Psoas muscle (tissue), 8 donors: ENCODE data around the gene NACAD. TPM values are rescaled to one million over a fixed set of nuclear protein-coding genes. Genes with fewer than 3 reads are reported as not detected.

ENCODE experiments used
- ATAC-seq, 4 donors: fragments of 200-7000 bp; cut with Tn5 transposase; one replicate each; pipeline ENCODE4 v1.9.1; 2020; ENCODE audit warnings: moderate library complexity in 3 of 4, mild to moderate bottlenecking in 2 of 4
- DNase-seq, 2 donors: peaks; one replicate each; pipeline ENCODE4 v3.0.0-alpha.2; 2020
- H3K27ac ChIP-seq: fragments of 200-600 bp; one replicate; pipeline ENCODE4 v1.8.0; 2022
- H3K27me3 ChIP-seq, 3 donors: fragments of 200-600 bp in 1 of 3; one replicate each; pipeline versions ENCODE4 v1.6.1 to v1.8.0; 2013 to 2022; ENCODE audit warnings: low read length in 2 of 3, mild to moderate bottlenecking in 2 of 3, moderate library complexity in 1 of 3; ENCODE audit not compliant: insufficient read depth in 3 of 3
- H3K36me3 ChIP-seq, 2 donors: fragments of 200-600 bp in 1 of 2; one replicate each; pipeline versions ENCODE4 v1.6.1 to v1.8.0; 2013 to 2022; ENCODE audit warnings: low read depth in 1 of 2, mild to moderate bottlenecking in 1 of 2, moderate library complexity in 1 of 2; ENCODE audit not compliant: insufficient read depth in 1 of 2
- H3K4me1 ChIP-seq: fragments of 200-600 bp; one replicate; pipeline ENCODE4 v1.8.0; 2022
- H3K4me3 ChIP-seq: fragments of 200-600 bp; one replicate; pipeline ENCODE4 v1.8.0; 2022; ENCODE audit warnings: mild to moderate bottlenecking
- H3K9me3 ChIP-seq: fragments of 200-600 bp; one replicate; pipeline ENCODE4 v1.8.0; 2022
- WGBS, 3 donors: extraction: QIAGEN DNeasy Blood & Tissue Kit; methylation state at CpG; one replicate each; pipeline versions ENCODE4 v1.1.6 to v1.1.7; 2013; 5-methylcytosine and 5-hydroxymethylcytosine counted together
- intact Hi-C, 2 donors: fragments of 100-400 bp; cut with DNase I; formaldehyde crosslinking; loops; one replicate each; pipeline versions ENCODE4 v1.11.0 to v1.14.2; 2022
- polyA plus RNA-seq, 3 donors: library from polyadenylated mRNA; stranded (reverse); fragments of 200-250 nt; gene quantifications; one replicate each; pipeline ENCODE4 v1.2.3, GENCODE V29; 2013
- total RNA-seq, 4 donors: library from RNA; stranded (reverse); fragmentation: NEBNext Ultra II Directional in 2 of 4; extraction: Animal tissue kit (Norgen Biotek cat#: 25700) in 2 of 4; gene quantifications; one replicate each; pipeline versions ENCODE4 v1.2.1 to v1.2.4, GENCODE V29; 2021 to 2023
- TF ChIP-seq, protein P1 (sequence below): fragments of 200-600 bp; IDR thresholded peaks from one replicate; pipeline ENCODE4 v1.8.0; 2022; ENCODE audit warnings: antibody characterized with exemption
- donor health status: healthy with polysubstance abuse.
- donor health status: DM: no; HTN: no; CAD: no; lungs with moderate emphysema.
- donor health status: Bipolar disorder and iron deficiency.
- donor health status: healthy.
- donor health status: DM: yes; HTN: yes; CAD: no.
- donor health status: DM: no; HTN: no; CAD: no.
- donor health status: DM: no; HTN: no; CAD: no.
- donor health status: DM: yes; HTN: yes; CAD: no.

NACAD gene
- total and polyA plus RNA-seq, 7 donors = 0.23 to 1.4 (median 1.1) TPM

GRCh38 chr7:45084901-45085618 lies 3.7 kb downstream of the NACAD start:
- Histone ChIP-seq H3K36me3 (no peaks in the 10 kb centered on the region), H3K4me3 (no peak overlapping the region), H3K9me3 (no peaks in the 10 kb centered on the region), H3K27ac (no peak overlapping the region), H3K4me1 (no peaks in the 10 kb centered on the region), H3K27me3 (peaks cover 0 to 9% (median 0%) of the 10 kb centered on the region in 3 donors)
- TF ChIP-seq, protein P1, sequence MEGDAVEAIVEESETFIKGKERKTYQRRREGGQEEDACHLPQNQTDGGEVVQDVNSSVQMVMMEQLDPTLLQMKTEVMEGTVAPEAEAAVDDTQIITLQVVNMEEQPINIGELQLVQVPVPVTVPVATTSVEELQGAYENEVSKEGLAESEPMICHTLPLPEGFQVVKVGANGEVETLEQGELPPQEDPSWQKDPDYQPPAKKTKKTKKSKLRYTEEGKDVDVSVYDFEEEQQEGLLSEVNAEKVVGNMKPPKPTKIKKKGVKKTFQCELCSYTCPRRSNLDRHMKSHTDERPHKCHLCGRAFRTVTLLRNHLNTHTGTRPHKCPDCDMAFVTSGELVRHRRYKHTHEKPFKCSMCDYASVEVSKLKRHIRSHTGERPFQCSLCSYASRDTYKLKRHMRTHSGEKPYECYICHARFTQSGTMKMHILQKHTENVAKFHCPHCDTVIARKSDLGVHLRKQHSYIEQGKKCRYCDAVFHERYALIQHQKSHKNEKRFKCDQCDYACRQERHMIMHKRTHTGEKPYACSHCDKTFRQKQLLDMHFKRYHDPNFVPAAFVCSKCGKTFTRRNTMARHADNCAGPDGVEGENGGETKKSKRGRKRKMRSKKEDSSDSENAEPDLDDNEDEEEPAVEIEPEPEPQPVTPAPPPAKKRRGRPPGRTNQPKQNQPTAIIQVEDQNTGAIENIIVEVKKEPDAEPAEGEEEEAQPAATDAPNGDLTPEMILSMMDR = no peak
- ATAC-seq (no peak), DNase-seq (peak in 1 of 2 donors; percentile 40)
- intact Hi-C loops = loop anchor here in 1 of 2 donors (5.0 kb wide), 1 partner anchor 52 kb away; no protein-coding TSS in a partner anchor
- WGBS, 3 donors = 71 to 80% (median 79%) methylated on average over 23 to 24 of the region's 24 CpGs

DNA sequence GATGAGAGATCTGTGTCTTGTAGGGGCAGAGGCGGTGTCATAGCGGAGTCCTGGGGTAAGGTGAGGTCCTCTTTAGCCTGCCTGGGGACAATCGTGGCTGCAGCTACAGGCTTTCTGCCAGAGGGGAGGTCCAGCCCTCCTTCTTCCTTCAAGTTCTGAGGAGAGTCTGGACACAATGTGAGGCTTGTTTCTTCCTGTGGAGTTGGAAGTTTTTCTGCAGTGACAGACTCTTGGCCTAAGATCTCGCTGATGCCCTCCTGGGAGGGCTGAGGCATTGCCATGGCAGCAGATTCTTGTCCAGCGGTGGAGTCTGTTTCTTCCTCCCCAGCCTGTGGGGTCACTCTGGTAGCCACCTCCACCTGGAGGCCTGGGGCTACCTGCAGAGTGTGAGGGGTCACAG lies 4.4 kb downstream of the NACAD start:
- no peak for DNase-seq
- Histone ChIP-seq H3K27me3 (peaks cover 0 to 6% (median 0%) of the 10 kb centered on the region in 3 donors), H3K9me3 (no peaks in the 10 kb centered on the region), H3K27ac (no peak overlapping the region), H3K4me3 (no peak overlapping the region), H3K4me1 (no peaks in the 10 kb centered on the region), H3K36me3 (no peaks in the 10 kb centered on the region)
- ATAC-seq = no peak
- intact Hi-C loops = no loop called here
- WGBS, 3 donors = 71 to 75% (median 73%) methylated on average over 5 of the region's 5 CpGs
- TF ChIP-seq, protein P1 = no peak

GRCh38 chr7:45082831-45083331 lies 5.9 kb downstream of the NACAD start:
- H3K27ac ChIP-seq = no peak overlapping the region
- 70 to 77% (median 76%) methylated on average over 10 of the region's 10 CpGs for WGBS, 3 donors

DNA sequence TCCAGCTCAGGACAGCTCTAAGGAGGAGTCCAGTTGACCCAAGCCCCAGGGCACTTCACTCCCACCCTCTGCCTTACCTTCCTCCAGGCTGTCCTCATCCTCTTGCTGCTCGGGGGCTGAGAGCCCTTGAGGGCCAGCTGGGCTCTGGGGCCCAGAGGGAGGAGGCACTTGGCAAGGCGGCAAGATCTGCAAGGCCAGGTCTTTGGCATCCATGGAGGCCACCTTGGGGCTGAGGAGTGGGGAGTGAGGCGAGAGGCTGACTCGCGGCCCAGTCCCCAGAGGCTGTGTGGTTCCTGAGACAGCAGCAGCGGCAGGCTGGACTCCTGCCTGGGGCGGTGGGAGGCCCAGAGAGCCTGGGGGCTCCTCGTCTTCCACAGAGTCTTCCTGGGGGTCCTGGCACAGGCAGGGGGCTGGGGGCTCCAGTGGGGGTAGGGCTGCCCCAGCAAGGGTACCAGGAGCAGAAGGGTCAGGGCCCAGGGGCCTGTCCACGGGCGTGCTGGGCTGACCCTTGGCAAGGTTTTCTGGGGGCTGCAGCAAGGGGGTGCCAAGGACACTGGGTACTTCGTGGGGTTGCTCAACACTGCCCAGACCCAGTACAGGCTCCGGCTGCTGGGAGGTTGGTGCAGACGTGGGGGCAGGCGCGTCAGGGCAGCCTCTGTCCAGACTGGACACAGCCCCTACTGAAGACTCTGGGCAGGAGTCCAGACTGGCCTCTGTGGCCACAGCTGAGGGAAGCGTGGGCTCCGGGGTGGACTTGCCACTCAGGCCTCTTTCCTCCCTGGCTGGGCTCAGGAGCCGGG lies 6.5 kb downstream of the NACAD start:
- H3K9me3 ChIP-seq = no peaks in the 10 kb centered on the region
- H3K4me1 ChIP-seq = no peaks in the 10 kb centered on the region
- H3K27me3 ChIP-seq = peaks cover 0 to 1% (median 0%) of the 10 kb centered on the region in 3 donors
- TF ChIP-seq, protein P1 = no peak
- peaks cover 0 to 8% of the 10 kb centered on the region in 2 donors for H3K36me3 ChIP-seq
- no peak overlapping the region for H3K27ac ChIP-seq
- intact Hi-C loops = no loop called here
- 58 to 64% (median 59%) methylated on average over 17 to 18 of the region's 18 CpGs for WGBS, 3 donors
- no peak overlapping the region for H3K4me3 ChIP-seq
- ATAC-seq (peak; percentile 14 to 49 (median 18)), DNase-seq (peak in 1 of 2 donors; percentile 50)

More at GRCh38 chr7:45082831-45083331, 5.9 kb downstream of the NACAD start:
- H3K4me1 ChIP-seq = no peaks in the 10 kb centered on the region
- no peaks in the 10 kb centered on the region for H3K9me3 ChIP-seq
- H3K27me3 ChIP-seq = peaks cover 0 to 1% (median 0%) of the 10 kb centered on the region in 3 donors
- ATAC-seq (no peak), DNase-seq (peak in 1 of 2 donors; percentile 51)
- intact Hi-C loops = no loop called here
- TF ChIP-seq, protein P1 = no peak
- peaks cover 0 to 2% of the 10 kb centered on the region in 2 donors for H3K36me3 ChIP-seq
- H3K4me3 ChIP-seq = no peak overlapping the region
